Measurements from ENCODE around the gene WNT11. TPM values are rescaled to one million over a fixed set of nuclear protein-coding genes. Genes with fewer than 3 reads are reported as not detected.

Gene WNT11
- total RNA-seq, 5 donors from 2014 or later (not counting 1 experiment from before 2014, with no cell fraction given) = 0.47 to 1.3 (median 0.89) TPM; not detected in 1

DNA sequence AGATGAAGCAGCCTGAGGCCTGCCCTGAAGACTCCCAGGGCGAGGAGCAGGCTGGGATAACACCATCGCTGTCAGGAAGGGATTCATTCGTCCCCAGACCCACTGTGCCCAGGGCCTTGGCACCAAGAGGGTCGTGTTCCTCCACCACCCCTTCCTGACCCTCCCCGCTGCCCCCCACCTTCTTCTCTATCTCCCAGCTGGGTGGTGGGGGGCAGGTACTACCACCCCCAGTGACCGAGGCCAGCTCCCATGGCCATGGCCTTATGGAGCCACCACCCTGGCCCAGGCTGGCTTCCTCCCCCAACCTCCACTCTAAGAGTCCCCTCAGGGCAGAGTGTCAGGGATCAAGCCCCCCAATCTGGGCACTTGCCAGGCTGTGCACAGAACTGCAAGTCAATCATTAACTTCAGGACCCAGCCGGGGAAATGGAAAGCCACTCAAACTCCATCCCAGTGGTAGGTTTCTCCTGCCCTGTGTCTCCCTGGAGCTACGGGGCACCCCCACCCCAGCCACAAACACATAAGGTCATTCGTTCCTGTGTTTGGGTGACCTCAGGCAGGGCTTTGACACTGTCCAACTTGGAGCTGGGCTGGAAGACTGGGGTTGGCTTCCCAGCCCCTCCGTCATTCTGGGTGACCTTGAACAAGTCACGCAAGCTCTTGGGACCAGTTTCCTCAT is 33.3 kb upstream of the WNT11 start:
- Mint-ChIP-seq H3K9me3 (no peaks in the 10 kb centered on the region), H3K4me3 (no peak overlapping the region), H3K4me1 (peaks cover 4 to 23% (median 22%) of the 10 kb centered on the region in 3 donors), H3K27me3 (peaks cover 0 to 6% of the 10 kb centered on the region in 2 donors), H3K36me3 (no peaks in the 10 kb centered on the region), H3K27ac (no peak overlapping the region)
- H3K36me3 ChIP-seq (ENCODE audit: control insufficient read depth in 2 of 2, extremely low read depth in 1 of 2, insufficient read depth in 1 of 2, low read length in 1 of 2) = no peaks in the 10 kb centered on the region
- WGBS (ENCODE audit: insufficient coverage) = 86% methylated on average over 6 of the region's 11 CpGs
- ChIA-PET CTCF (no interaction called here), POLR2A (no interaction called here)
- H3K27me3 ChIP-seq (replicated peaks in 1 of 2; ENCODE audit: control insufficient read depth in 2 of 2, extremely low read depth in 1 of 2, insufficient read depth in 2 of 2, low read length in 1 of 2) = peaks cover 0 to 7% of the 10 kb centered on the region in 2 experiments
- H3K4me3 ChIP-seq (ENCODE audit: control insufficient read depth in 1 of 2, extremely low read depth in 1 of 2, low read length in 1 of 2) = no peak overlapping the region
- ATAC-seq (replicated peaks in 1 of 4) (no peak), DNase-seq (no peak)
- H3K27ac ChIP-seq (ENCODE audit: low read length) = no peak overlapping the region
- H3K9me3 ChIP-seq = no peaks in the 10 kb centered on the region
- peaks cover 2 to 16% of the 10 kb centered on the region in 2 experiments for H3K4me1 ChIP-seq (ENCODE audit: control insufficient read depth in 1 of 2, extremely low read depth in 1 of 2, insufficient read depth in 2 of 2, low read length in 2 of 2)

- ChIA-PET CTCF (interaction anchor here in 1 of 2 donors (1.0 kb wide), 1 partner anchor 30 kb away, joined by 3 read pairs; no protein-coding TSS in a partner anchor), POLR2A (no interaction called here)
- WGBS (ENCODE audit: insufficient coverage) = 71% methylated on average over 4 of the region's 6 CpGs
- Mint-ChIP-seq H3K36me3 (no peaks in the 10 kb centered on the region), H3K27ac (no peak overlapping the region), H3K9me3 (no peaks in the 10 kb centered on the region), H3K4me1 (peaks cover 13 to 33% (median 30%) of the 10 kb centered on the region in 3 donors), H3K4me3 (no peak overlapping the region), H3K27me3 (peaks cover 0 to 6% of the 10 kb centered on the region in 2 donors)
- no peak for ATAC-seq (replicated peaks in 1 of 4)
- DNase-seq = no peak
- Histone ChIP-seq H3K27ac (ENCODE audit: low read length) (no peak overlapping the region), H3K9me3 (no peaks in the 10 kb centered on the region), H3K27me3 (replicated peaks in 1 of 2; ENCODE audit: control insufficient read depth in 2 of 2, extremely low read depth in 1 of 2, insufficient read depth in 2 of 2, low read length in 1 of 2) (peaks cover 0 to 7% of the 10 kb centered on the region in 2 experiments), H3K4me1 (ENCODE audit: control insufficient read depth in 1 of 2, extremely low read depth in 1 of 2, insufficient read depth in 2 of 2, low read length in 2 of 2) (peaks cover 7 to 27% of the 10 kb centered on the region in 2 experiments), H3K36me3 (ENCODE audit: control insufficient read depth in 2 of 2, extremely low read depth in 1 of 2, insufficient read depth in 1 of 2, low read length in 1 of 2) (no peaks in the 10 kb centered on the region), H3K4me3 (ENCODE audit: control insufficient read depth in 1 of 2, extremely low read depth in 1 of 2, low read length in 1 of 2) (no peak overlapping the region)
Measured at GRCh38 chr11:76238551-76238950, 32.2 kb upstream of the WNT11 start.

DNA sequence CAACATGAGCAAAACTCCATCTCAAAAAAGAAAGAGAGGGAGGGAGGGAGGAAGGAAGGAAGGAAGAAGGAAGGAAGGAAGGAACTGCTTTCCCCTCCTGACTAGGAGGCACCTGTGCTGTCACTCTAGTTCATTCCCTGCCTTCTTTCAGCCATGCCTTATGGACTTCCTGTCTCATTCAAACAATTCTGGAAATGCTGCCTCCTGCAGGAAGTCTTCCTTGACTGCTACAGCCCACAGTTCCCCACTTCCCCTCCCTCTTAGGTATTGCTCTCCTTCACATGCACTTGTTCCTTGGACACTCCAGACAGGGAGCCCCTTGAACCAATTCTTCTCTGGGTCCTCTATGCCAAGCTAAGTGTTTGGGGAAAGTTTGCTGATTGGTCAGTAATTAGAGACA is 31.6 kb upstream of the WNT11 start:
- ChIA-PET POLR2A (no interaction called here), CTCF (interaction anchor here (1.0 to 1.4 kb wide), 3 partner anchors 29 to 31 kb away, joined by 3 to 4 read pairs (median 4); no protein-coding TSS in a partner anchor)
- Mint-ChIP-seq H3K27ac (peak overlapping the region in 1 of 2 donors; percentile 8), H3K36me3 (no peaks in the 10 kb centered on the region), H3K4me1 (peaks cover 20 to 40% (median 36%) of the 10 kb centered on the region in 3 donors), H3K4me3 (no peak overlapping the region), H3K27me3 (peaks cover 0 to 6% of the 10 kb centered on the region in 2 donors), H3K9me3 (no peaks in the 10 kb centered on the region)
- Histone ChIP-seq H3K4me3 (ENCODE audit: control insufficient read depth in 1 of 2, extremely low read depth in 1 of 2, low read length in 1 of 2) (no peak overlapping the region), H3K27me3 (replicated peaks in 1 of 2; ENCODE audit: control insufficient read depth in 2 of 2, extremely low read depth in 1 of 2, insufficient read depth in 2 of 2, low read length in 1 of 2) (peaks cover 0 to 4% of the 10 kb centered on the region in 2 experiments), H3K27ac (ENCODE audit: low read length) (no peak overlapping the region), H3K9me3 (no peaks in the 10 kb centered on the region), H3K36me3 (ENCODE audit: control insufficient read depth in 2 of 2, extremely low read depth in 1 of 2, insufficient read depth in 1 of 2, low read length in 1 of 2) (no peaks in the 10 kb centered on the region), H3K4me1 (ENCODE audit: control insufficient read depth in 1 of 2, extremely low read depth in 1 of 2, insufficient read depth in 2 of 2, low read length in 2 of 2) (peaks cover 7 to 33% of the 10 kb centered on the region in 2 experiments)
- DNase-seq (peak in 1 of 35 experiments; percentile 22), ATAC-seq (replicated peaks in 1 of 4) (no peak)

- CTCF ChIA-PET = interaction anchor here (1.3 to 1.4 kb wide), 2 partner anchors 30 kb away, joined by 4 read pairs; no protein-coding TSS in a partner anchor
- peaks cover 12 to 41% of the 10 kb centered on the region in 2 experiments for H3K4me1 ChIP-seq (ENCODE audit: control insufficient read depth in 1 of 2, extremely low read depth in 1 of 2, insufficient read depth in 2 of 2, low read length in 2 of 2)
- H3K36me3 ChIP-seq (ENCODE audit: control insufficient read depth in 2 of 2, extremely low read depth in 1 of 2, insufficient read depth in 1 of 2, low read length in 1 of 2) = no peaks in the 10 kb centered on the region
- no peaks in the 10 kb centered on the region for H3K27me3 ChIP-seq (replicated peaks in 1 of 2; ENCODE audit: control insufficient read depth in 2 of 2, extremely low read depth in 1 of 2, insufficient read depth in 2 of 2, low read length in 1 of 2)
- DNase-seq (no peak), ATAC-seq (replicated peaks in 1 of 4) (no peak)
- Mint-ChIP-seq H3K4me1 (peaks cover 28 to 48% (median 44%) of the 10 kb centered on the region in 3 donors), H3K27me3 (peaks cover 0 to 6% of the 10 kb centered on the region in 2 donors), H3K27ac (peak overlapping the region in 1 of 2 donors; percentile 2), H3K9me3 (no peaks in the 10 kb centered on the region), H3K36me3 (no peaks in the 10 kb centered on the region), H3K4me3 (peak overlapping the region; percentile 90 to 93 (median 93))
- H3K4me3 ChIP-seq (ENCODE audit: control insufficient read depth in 1 of 2, extremely low read depth in 1 of 2, low read length in 1 of 2) = no peak overlapping the region
- WGBS (ENCODE audit: insufficient coverage) = no CpG with 5 or more reads among the region's 8 CpGs
- H3K27ac ChIP-seq (ENCODE audit: low read length) = no peak overlapping the region
- H3K9me3 ChIP-seq = no peaks in the 10 kb centered on the region
- POLR2A ChIA-PET = no interaction called here
Measured at GRCh38 chr11:76237000-76237649, 30.8 kb upstream of the WNT11 start.

DNA sequence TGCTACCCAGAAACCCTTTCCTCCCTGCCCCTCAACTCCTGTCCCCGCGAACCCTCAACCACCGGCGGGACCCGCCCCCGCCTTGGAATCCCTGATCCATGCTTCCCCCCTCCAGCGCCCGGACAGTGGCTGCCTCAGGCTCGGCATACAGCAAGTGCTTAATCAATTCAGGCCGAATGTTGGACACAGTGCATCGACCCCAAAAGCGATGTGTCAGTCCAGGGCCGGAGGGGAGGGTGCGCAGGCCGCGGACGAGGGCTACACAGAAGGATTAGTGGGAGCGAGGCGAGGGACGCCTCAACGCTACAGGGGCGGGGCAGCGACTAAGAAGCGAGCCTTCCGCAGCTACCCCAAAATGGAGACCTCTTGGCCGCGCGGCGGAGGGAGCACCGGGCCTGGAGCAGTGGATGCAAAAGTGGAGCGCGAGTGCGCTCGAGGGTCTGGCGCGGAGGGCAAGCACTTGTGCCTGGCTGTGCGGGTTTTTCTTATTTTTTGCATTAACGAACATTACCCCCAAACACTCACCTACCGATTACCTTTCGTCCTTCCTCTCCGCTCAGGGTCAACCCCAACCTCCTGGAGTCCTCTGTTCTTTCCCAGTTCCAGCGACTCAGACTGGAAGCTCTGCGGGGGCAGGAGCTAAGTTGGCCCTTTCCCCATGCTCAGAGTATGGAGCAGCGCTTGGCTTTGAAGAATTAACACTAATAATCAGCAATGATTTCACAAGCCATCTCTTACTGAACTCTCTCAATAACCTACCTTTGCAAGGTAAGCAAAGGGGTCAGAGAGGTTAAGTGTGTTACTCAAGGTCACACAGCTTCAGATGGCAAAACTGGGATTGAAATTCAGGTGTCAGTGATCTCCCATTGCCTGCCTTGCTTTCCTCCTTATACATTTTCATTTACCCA is 30.0 kb upstream of the WNT11 start:
- Histone ChIP-seq H3K4me3 (ENCODE audit: control insufficient read depth in 1 of 2, extremely low read depth in 1 of 2, low read length in 1 of 2) (peak overlapping the region; percentile 84 to 93), H3K4me1 (ENCODE audit: control insufficient read depth in 1 of 2, extremely low read depth in 1 of 2, insufficient read depth in 2 of 2, low read length in 2 of 2) (peaks cover 20 to 49% of the 10 kb centered on the region in 2 experiments), H3K36me3 (ENCODE audit: control insufficient read depth in 2 of 2, extremely low read depth in 1 of 2, insufficient read depth in 1 of 2, low read length in 1 of 2) (no peaks in the 10 kb centered on the region), H3K27ac (ENCODE audit: low read length) (peak overlapping the region; percentile 35), H3K27me3 (replicated peaks in 1 of 2; ENCODE audit: control insufficient read depth in 2 of 2, extremely low read depth in 1 of 2, insufficient read depth in 2 of 2, low read length in 1 of 2) (no peaks in the 10 kb centered on the region), H3K9me3 (no peaks in the 10 kb centered on the region)
- H3K27me3 Mint-ChIP-seq = peaks cover 0 to 6% of the 10 kb centered on the region in 2 donors
- DNase-seq (peak in 14 of 35 experiments; percentile 2 to 52 (median 22)), ATAC-seq (replicated peaks in 1 of 4) (peak in 2 of 4 experiments; percentile 2 to 8)
- H3K36me3 Mint-ChIP-seq = no peaks in the 10 kb centered on the region
- POLR2A ChIA-PET = no interaction called here
- CTCF ChIA-PET = interaction anchor here (1.3 to 2.8 kb wide), 3 partner anchors 28 to 29 kb away, joined by 4 to 15 read pairs (median 4); no protein-coding TSS in a partner anchor
- peak overlapping the region; percentile 90 to 93 (median 93) for H3K4me3 Mint-ChIP-seq
- H3K4me1 Mint-ChIP-seq = peaks cover 36 to 55% (median 52%) of the 10 kb centered on the region in 3 donors
- no peaks in the 10 kb centered on the region for H3K9me3 Mint-ChIP-seq
- 11% methylated on average over 37 of the region's 44 CpGs for WGBS (ENCODE audit: insufficient coverage)
- H3K27ac Mint-ChIP-seq = peak overlapping the region; percentile 92

Data from T-cell (primary cell).